ENCODE results near the gene TRMT11. TPM values are rescaled to one million over a fixed set of nuclear protein-coding genes. Genes with fewer than 3 reads are reported as not detected.
A peak's percentile ranks its signal among the peaks of the same experiment; 100 is the strongest.

The TRMT11 gene
- total and polyA plus RNA-seq, 9 of the 15 experiments (the other 6 are each of a cell fraction or from before 2014, with no cell fraction given), result 38.8 to 88.0 (median 59.8) TPM

GRCh38 chr6:126069449-126069848 is 83.1 kb downstream of the TRMT11 start (continued):
- 0 out of 2 replicates have a peak, but pooled peaks have one; percentile 20 for TF ChIP-seq ZBTB40 (IDR thresholded peaks at IDR 0.05)
- TF ChIP-seq ZBTB40 (CRISPR knock-in tag; IDR thresholded peaks at IDR 0.05), result no peak
- peak; percentile 64 for TF ChIP-seq NFIC (IDR thresholded peaks at IDR 0.05)

Data from K562 (cell line).